Measurements from ENCODE around the gene C1orf174.

The C1orf174 gene

DNA sequence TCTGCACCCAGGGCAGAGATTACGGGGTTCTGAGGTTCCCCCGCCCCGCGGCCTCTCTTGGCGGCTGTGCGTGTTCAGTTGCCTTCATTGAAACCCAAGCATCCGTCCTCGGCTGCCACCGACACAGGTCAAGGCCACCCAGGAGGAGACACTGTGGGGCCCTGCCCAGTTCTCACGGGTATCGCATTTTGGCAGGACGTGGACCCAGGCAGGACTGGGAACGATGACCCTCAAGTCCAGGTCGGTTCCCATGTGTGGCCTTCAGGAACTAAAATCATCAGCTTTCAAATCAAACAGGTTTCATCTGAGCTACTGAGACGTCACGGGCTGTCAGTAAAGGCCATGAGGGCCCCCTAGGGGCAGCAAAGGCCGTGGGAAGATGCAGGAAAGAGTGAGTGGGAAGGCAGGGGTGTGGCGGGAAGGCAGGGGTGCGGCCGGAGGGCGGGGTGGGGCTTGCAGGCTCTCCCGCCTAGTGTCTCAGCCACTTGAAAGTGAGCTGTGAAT lies 7.0 kb upstream of the C1orf174 start:
- ATAC-seq: peak; percentile 46
- DNase-seq (ENCODE audit: low spot score in 2 of 2): no peak
- Mint-ChIP-seq H3K36me3 (no peaks in the 10 kb centered on the region), H3K4me1 (peaks cover 22% of the 10 kb centered on the region), H3K4me3 (no peak overlapping the region), H3K9me3 (no peaks in the 10 kb centered on the region), H3K27ac (no peak overlapping the region)

DNA sequence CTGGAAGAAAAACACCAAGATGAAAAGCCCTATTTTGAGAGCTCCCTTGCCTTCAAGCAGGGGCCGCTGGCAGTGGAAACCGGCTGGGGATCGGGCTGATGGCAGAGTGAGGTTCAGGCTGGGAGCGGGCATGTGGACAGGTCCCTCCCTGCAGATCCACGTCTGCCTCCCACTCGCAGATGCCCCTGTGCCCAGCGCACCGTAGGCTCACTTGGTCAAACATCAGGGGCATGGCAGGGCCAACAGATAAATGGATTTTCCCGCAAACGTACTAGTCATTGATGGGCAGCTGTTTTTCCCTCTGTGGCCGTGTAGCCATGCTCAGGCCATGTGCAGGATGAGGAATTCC lies 6.6 kb upstream of the C1orf174 start:
- no peak for DNase-seq (ENCODE audit: low spot score in 2 of 2)
- no peaks in the 10 kb centered on the region for H3K36me3 Mint-ChIP-seq
- H3K4me1 Mint-ChIP-seq: peaks cover 22% of the 10 kb centered on the region
- no peak for ATAC-seq
- H3K4me3 Mint-ChIP-seq: no peak overlapping the region
- no peak overlapping the region for H3K27ac Mint-ChIP-seq
- H3K9me3 Mint-ChIP-seq: no peaks in the 10 kb centered on the region

DNA sequence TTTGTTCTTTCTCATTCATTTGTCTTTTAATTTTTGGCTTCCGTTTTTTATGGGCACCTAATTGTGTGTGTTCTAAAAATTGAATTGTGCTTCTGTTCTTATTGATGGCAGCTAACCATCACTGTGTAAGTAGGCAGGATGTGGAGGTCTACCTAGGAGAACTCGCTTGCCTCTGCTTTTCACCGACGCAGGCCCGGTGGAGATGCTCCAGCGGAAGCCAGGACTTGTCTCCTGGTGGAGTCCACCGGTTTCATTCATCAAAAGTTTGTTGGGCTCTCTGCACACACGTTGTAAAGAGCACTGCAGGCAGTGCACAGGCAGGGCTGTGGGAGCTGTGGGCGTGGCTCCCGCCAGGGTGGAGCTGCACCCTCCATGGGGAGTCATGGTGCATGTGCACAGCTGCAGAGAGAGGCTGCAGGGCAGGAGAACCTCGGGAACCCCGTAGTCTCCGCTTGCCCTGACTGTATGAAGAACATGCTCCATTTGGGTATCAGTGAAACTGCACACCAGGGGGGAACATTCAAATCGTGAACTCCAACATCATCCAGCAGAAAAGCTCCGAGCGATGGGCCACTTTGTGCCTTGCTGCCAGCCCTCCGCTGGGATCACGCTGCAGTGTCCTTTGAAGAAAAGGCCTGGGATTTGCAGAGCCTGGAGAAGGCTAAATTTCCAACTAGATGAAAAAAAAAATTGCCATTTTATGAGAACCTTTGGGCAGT lies 6.0 kb upstream of the C1orf174 start:
- Mint-ChIP-seq H3K9me3 (no peaks in the 10 kb centered on the region), H3K4me1 (peaks cover 22% of the 10 kb centered on the region), H3K36me3 (no peaks in the 10 kb centered on the region), H3K4me3 (no peak overlapping the region), H3K27ac (no peak overlapping the region)
- DNase-seq (ENCODE audit: low spot score in 2 of 2) (no peak), ATAC-seq (no peak)

DNA sequence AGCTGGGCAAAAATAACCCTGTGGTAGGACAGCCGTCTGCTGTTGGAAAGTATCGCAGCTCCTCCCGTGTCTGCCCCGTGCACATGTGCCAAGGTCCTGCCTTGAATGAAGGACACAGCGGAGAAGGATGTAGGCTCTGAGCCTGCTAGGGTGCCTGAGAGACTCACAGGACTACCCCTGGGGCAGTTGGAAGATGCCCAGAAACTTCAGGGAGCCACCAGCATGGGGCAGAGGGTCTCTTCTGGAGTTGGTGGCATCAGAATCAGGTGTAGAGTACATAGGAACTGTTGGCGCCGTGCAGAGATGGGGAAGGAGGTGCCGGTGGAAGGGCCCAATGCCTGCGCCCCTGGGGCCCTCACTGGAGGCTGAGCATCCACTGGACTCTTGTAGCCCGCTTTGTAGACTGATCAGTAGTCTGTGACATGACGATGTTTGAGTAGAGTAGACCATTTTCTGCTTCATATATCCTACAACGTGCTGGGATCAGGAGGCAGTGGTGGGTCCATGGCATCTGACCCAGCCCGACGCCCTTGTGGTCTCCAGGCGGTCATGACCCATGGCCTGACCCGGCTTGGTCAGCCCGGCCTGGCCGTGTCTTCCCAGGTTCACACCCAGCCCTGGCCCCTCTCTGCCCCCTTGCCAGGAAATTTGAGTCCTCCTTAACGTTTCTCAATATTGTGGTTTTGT lies 5.3 kb upstream of the C1orf174 start:
- DNase-seq (ENCODE audit: low spot score in 2 of 2) (no peak), ATAC-seq (no peak)
- Mint-ChIP-seq H3K4me1 (peaks cover 22% of the 10 kb centered on the region), H3K9me3 (no peaks in the 10 kb centered on the region), H3K36me3 (peaks cover 3% of the 10 kb centered on the region), H3K4me3 (no peak overlapping the region), H3K27ac (no peak overlapping the region)

DNA sequence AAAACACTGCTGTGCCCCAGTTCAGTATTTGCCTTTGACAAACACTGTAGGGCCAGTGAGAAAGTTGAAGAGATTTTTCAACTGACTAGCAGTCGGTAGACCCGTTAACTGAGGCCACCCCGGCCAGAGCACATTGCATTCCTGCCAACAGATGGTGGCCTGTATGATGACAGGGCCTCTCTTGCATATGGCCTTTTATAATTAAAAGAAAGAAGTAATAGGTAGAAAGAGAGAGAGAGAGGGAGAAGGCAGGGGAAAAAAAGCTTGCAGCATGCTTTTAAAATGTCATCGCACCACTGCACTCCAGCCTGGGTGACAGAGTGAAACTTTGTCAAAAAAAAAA lies 4.7 kb upstream of the C1orf174 start:
- Mint-ChIP-seq H3K27ac (no peak overlapping the region), H3K4me3 (no peak overlapping the region)

DNA sequence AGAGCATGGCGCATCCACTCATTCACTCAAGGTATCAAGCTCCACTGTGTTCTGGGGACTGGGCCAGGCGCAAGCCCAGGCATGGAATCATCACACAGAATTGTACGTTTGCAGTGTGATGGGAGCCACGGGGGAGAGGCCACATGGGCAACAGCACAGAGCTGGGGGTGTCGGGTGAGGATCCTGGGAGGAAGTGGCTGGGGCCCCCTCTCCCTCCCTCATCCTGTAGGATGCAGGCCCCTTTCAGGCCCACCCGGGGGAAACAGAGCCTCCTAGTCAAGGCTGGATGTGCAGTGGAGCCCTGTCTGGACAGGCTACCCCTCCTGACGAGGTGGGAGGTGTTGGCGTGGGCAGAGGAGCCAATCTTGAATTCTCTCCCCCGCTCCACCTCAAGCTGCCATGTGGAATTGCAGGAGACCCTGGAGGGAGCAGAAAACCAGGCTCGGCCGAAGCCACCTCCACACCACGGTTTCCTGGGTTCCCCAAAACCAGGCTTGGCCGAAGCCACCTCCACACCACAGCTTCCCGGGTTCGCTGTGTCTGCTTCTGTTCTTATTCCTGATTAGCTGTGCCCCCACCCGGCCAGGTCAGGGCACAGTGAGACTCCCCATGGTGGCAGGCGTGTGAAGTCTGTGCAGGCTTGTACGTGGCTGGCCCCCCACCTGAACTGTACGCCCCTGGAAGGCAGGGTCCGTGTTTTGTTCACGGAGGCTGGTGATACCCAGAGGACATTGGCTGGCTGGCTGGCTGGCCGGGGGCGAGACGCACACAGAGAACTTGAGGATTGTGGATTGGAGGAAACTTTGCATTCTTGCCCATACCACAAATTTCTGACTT lies 4.2 kb upstream of the C1orf174 start:
- DNase-seq (ENCODE audit: low spot score in 2 of 2) (no peak), ATAC-seq (no peak)
- no peak overlapping the region for H3K27ac Mint-ChIP-seq
- no peaks in the 10 kb centered on the region for H3K9me3 Mint-ChIP-seq
- H3K4me3 Mint-ChIP-seq: peak overlapping the region; percentile 18
- H3K4me1 Mint-ChIP-seq: peaks cover 25% of the 10 kb centered on the region
- H3K36me3 Mint-ChIP-seq: peaks cover 6% of the 10 kb centered on the region

More for the DNA sequence above, 4.7 kb upstream of the C1orf174 start:
- no peak for DNase-seq (ENCODE audit: low spot score in 2 of 2)
- Mint-ChIP-seq H3K4me1 (peaks cover 22% of the 10 kb centered on the region), H3K36me3 (peaks cover 6% of the 10 kb centered on the region), H3K9me3 (no peaks in the 10 kb centered on the region)
- no peak for ATAC-seq

DNA sequence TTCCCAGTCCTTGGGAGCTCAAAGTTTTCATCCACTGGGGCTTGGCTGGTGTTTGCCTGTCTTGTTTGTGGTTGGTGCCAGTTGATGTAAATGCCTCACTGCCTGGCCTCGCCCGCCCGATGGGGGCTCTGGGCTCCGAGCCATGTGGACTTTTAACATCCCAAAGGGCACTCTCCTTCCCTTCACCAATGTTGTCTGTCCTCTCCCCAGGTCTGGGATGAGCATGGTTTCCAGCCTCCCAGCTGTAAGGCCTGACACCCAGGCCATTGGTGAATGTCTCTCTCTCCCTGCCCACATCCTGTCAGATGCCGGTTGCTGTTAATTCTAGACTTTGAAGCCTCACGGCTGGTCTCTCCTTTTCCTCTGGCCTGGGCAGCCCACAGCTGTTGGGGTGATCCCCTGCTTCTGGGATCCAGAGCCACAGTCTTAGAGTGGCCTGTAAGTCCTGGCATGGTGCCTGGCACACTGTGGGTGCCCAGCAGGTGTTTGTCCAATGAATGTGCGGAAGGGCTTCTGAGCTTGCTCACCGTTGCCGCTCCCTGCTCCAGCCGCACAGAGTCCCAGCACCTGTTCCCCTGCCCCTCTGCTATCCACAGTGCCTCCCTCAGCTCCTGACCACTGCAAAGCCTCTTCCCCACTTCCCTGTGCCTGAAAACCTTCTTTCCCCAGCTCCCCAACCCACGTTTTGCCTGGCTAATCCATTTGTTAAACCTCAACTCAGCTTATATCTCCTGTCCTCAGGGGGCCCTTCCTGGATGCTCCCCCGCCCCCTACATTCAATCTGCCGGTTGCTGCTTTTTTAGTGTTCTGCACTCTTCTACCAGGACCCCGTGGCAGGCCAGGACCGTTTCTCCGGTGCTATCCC lies 3.3 kb upstream of the C1orf174 start:
- DNase-seq (ENCODE audit: low spot score in 2 of 2): no peak
- no peak for ATAC-seq
- Mint-ChIP-seq H3K9me3 (no peaks in the 10 kb centered on the region), H3K4me1 (peaks cover 34% of the 10 kb centered on the region), H3K36me3 (peaks cover 6% of the 10 kb centered on the region), H3K27ac (peak overlapping the region; percentile 88), H3K4me3 (peak overlapping the region; percentile 18)

DNA sequence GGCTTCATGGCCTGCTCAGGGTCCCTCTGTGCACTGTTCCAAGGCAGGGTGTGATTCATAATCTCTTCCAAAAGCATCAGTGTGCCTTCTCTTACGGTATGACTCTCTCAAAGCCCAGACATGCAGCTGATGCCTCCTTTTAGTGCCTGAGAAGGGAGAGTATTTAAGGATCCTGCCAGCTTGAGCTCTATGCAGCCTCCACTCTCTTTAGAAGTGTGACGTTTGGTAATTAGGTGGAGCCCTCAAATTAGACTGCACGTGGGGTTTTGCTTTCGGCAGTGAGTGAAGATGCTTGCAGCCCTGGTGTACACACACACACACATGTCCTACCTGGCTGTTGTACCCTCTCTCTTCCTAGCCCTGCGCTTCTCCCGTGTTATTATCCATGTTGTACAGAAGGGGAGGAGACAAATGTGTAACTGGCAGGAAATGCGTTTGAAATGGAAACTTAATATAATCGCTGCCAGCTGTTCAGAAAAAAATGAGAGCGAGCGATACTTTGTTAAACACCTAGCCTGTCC lies 2.6 kb upstream of the C1orf174 start:
- no peak for DNase-seq (ENCODE audit: low spot score in 2 of 2)
- peaks cover 6% of the 10 kb centered on the region for H3K36me3 Mint-ChIP-seq
- H3K27ac Mint-ChIP-seq: peak overlapping the region; percentile 88
- peak overlapping the region; percentile 18 for H3K4me3 Mint-ChIP-seq
- H3K9me3 Mint-ChIP-seq: no peaks in the 10 kb centered on the region
- ATAC-seq: no peak
- peaks cover 36% of the 10 kb centered on the region for H3K4me1 Mint-ChIP-seq

DNA sequence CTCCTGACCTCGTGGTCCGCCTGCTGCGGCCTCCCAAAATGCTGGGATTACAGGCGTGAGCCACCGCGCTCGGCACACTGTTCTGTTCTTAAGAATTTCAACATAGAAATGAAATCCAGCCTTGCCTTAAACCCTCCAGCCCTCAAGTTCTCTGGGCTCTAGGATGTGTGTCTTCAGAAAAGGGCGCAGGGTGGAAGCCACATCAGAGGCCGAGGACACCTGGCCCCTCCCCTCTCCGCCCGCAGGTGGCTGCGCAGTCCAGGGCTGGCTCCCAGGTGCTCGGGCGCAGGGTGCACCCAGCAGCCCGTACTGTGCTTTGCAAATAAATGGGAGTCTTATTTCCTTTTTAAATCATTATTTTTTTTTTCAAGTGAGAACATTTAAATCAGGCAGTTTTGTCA lies 2.0 kb upstream of the C1orf174 start:
- H3K4me3 Mint-ChIP-seq: peak overlapping the region; percentile 95
- H3K27ac Mint-ChIP-seq: no peak overlapping the region
- H3K36me3 Mint-ChIP-seq: peaks cover 6% of the 10 kb centered on the region
- peaks cover 37% of the 10 kb centered on the region for H3K4me1 Mint-ChIP-seq
- DNase-seq (ENCODE audit: low spot score in 2 of 2) (no peak), ATAC-seq (no peak)
- H3K9me3 Mint-ChIP-seq: peaks cover 3% of the 10 kb centered on the region

DNA sequence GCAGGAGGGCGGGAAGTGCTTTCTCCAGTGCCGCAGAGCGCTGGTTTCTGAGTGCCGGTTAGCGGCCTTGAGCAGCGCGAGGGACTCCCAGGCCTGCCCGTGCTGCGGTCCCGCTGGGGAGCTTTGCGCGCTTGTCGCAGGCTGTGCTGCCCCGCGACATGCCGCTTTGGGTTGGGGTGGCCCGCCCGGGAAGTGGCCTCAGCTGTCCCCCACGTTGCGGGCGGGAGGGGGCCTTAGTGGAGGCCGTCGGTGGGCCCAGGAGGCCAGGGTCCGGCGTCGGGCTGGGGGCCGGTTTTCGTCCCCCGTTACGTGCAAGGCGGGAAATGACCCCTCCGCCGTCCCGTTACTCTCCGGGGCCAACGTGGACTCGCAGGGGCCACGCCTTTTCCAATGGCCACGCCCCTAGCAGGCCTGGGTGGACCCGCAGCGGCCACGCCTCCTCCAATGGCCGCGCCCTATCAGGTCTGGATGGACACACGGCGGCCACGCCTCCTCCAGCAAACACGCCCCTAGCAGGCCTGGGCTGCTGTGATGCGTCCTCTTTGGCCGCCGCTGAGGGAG lies 977 bp upstream of the C1orf174 start:
- DNase-seq (ENCODE audit: low spot score in 2 of 2) (peak; percentile 93 to 98), ATAC-seq (peak; percentile 74)
- Mint-ChIP-seq H3K9me3 (peaks cover 3% of the 10 kb centered on the region), H3K4me1 (peaks cover 42% of the 10 kb centered on the region), H3K27ac (peak overlapping the region; percentile 99), H3K36me3 (peaks cover 6% of the 10 kb centered on the region), H3K4me3 (peak overlapping the region; percentile 95)

DNA sequence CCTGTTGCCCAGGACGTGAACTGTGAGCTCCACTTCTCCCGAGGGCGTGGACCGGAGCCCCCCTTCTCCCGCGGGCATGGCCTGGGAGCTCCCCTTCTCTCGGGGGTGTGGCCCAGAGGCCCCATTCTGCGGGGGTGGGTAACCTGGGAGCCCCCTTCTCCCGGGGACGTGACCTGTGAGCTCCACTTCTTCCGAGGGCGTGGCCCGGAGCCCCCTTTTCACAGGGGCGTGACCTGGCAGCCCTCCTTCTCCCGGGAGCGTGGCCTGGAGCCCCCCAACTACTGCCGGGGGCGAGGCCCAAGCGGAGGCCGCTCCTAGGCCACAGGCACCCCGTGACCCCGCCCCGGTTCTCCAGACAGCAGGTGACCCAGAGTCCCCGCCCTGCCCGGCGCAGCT lies 320 bp downstream of the C1orf174 start:
- peaks cover 3% of the 10 kb centered on the region for H3K9me3 Mint-ChIP-seq
- ATAC-seq (no peak), DNase-seq (ENCODE audit: low spot score in 2 of 2) (peak; percentile 19 to 77)
- peak overlapping the region; percentile 99 for H3K27ac Mint-ChIP-seq
- H3K4me1 Mint-ChIP-seq: peaks cover 45% of the 10 kb centered on the region
- peak overlapping the region; percentile 95 for H3K4me3 Mint-ChIP-seq
- peaks cover 19% of the 10 kb centered on the region for H3K36me3 Mint-ChIP-seq

DNA sequence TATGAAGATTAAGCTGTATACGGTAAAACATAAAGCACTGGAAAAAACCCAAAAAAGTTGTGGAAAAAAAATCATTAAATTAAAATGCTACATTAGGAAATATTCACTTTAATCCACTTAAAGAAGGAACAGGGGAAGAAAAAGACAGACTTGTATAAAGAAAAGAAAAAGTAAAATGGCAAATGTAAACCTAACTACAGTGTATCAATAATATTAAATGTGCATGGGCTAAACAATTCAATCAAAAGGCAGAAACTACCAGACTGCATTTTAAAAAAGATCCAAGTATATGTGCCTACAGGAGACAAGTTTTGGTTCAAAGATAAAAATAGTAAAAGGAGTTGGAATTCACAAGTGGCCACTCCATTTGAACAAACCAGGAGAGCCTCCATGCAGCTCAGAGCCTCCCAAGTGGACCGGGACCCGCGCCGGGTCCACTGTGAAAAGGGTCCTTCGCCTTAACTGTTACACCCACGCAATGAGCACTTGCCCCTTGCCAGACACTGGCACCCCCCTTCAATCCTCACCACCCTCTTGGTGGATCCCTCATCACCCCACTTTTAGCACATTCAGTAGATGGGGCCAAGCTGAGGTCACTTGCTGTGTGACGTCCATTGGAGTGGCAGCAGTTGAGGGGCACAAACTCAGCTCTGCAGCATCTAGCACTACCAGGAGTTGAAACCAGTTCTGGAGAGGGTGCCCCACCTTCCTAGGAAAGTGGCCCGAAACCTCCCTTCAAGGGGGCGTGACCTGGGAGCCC lies 898 bp downstream of the C1orf174 start:
- DNase-seq (ENCODE audit: low spot score in 2 of 2) (no peak), ATAC-seq (no peak)
- peak overlapping the region; percentile 87 for H3K27ac Mint-ChIP-seq
- H3K4me1 Mint-ChIP-seq: peaks cover 45% of the 10 kb centered on the region
- peaks cover 3% of the 10 kb centered on the region for H3K9me3 Mint-ChIP-seq
- H3K4me3 Mint-ChIP-seq: peak overlapping the region; percentile 95
- peaks cover 20% of the 10 kb centered on the region for H3K36me3 Mint-ChIP-seq

DNA sequence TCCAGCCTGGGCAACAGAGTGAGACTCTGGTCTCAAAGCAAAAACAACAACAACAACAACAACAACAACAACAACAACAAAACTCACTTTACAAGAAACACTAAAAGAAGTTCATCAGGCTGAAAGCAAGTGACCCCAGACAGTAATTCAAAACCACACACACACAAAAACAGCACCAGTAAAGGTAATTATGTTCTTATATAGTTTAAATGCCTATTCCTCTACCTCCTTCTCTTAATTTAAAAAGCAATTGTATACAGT lies 1.7 kb downstream of the C1orf174 start:
- Mint-ChIP-seq H3K36me3 (peaks cover 25% of the 10 kb centered on the region), H3K9me3 (peaks cover 3% of the 10 kb centered on the region), H3K4me3 (peak overlapping the region; percentile 95), H3K27ac (no peak overlapping the region), H3K4me1 (peaks cover 40% of the 10 kb centered on the region)
- DNase-seq (ENCODE audit: low spot score in 2 of 2) (no peak), ATAC-seq (no peak)

DNA sequence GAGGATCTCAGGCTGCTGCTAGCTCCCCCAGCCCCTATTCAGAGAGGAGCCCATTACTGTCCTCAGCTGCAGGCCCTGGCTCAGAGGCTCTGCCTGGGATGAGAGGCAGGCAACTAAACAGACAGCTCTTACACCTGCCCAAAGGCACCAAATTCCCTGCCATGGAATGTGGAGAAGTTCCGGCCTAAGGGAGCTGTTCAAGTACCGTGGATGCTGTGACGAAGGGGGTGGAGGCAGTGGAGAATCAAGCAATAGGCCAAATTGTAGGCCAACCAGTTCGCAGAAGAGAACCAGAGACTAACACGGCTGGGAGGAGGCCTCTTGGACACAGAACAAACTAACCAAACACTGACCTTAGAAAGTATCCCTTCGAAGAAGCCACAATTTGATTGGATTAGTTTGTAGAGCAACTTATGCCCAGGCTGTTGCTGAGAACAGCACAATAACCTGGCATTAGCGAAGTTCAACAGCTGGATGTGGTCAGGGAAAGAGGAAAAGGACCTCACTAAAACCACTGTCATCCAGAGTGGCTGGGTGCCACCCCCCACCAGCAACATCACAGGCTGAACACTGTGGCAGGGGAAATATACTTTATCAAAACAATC lies 3.6 kb downstream of the C1orf174 start:
- Mint-ChIP-seq H3K4me1 (peaks cover 35% of the 10 kb centered on the region), H3K4me3 (no peak overlapping the region), H3K9me3 (peaks cover 3% of the 10 kb centered on the region), H3K36me3 (peaks cover 32% of the 10 kb centered on the region), H3K27ac (peak overlapping the region; percentile 10)
- ATAC-seq (no peak), DNase-seq (ENCODE audit: low spot score in 2 of 2) (no peak)

All from stimulated activated effector memory CD8-positive, alpha-beta T cell treated with anti-CD3 and anti-CD28 coated beads, Interleukin-12 subunit alpha, Interleukin-12 subunit beta, amount 100 ng/mL, for 72 hours (primary cell).